GM19351 (cell line): ENCODE measurements around the gene TRIB2.

Source experiments
- ATAC-seq: cut with Tn5 transposase; IDR thresholded peaks from one replicate; pipeline ENCODE4 v1.9.1; 2021; ENCODE audit warnings: mild to moderate bottlenecking, moderate library complexity; ENCODE audit not compliant: unreplicated experiment

Gene TRIB2

GRCh38 chr2:12737738-12738485 lies 21.2 kb downstream of the TRIB2 start:
- no peak for ATAC-seq

- ATAC-seq = no peak
Observed at GRCh38 chr2:12739721-12740254, 23.1 kb downstream of the TRIB2 start.

GRCh38 chr2:12741380-12741779 lies 24.6 kb downstream of the TRIB2 start:
- no peak for ATAC-seq

- ATAC-seq = no peak
Observed at GRCh38 chr2:12742891-12743290, 26.2 kb downstream of the TRIB2 start.

- ATAC-seq = no peak
Observed at GRCh38 chr2:12750166-12750905, 33.6 kb downstream of the TRIB2 start.

GRCh38 chr2:12754643-12755042 lies 37.9 kb downstream of the TRIB2 start:
- no peak for ATAC-seq

GRCh38 chr2:12755384-12755783 lies 38.6 kb downstream of the TRIB2 start:
- no peak for ATAC-seq

GRCh38 chr2:12759248-12759647 lies 42.5 kb downstream of the TRIB2 start:
- no peak for ATAC-seq

- ATAC-seq = no peak
Observed at GRCh38 chr2:12761104-12761503, 44.4 kb downstream of the TRIB2 start.

- no peak for ATAC-seq
Observed at GRCh38 chr2:12762337-12762736, 45.6 kb downstream of the TRIB2 start.

- no peak for ATAC-seq
Observed at GRCh38 chr2:12762976-12763375, 46.2 kb downstream of the TRIB2 start.

- ATAC-seq = no peak
Observed at GRCh38 chr2:12763486-12763885, 46.8 kb downstream of the TRIB2 start.

- no peak for ATAC-seq
Observed at GRCh38 chr2:12764075-12764730, 47.5 kb downstream of the TRIB2 start.

GRCh38 chr2:12764849-12765605 lies 48.3 kb downstream of the TRIB2 start:
- no peak for ATAC-seq

GRCh38 chr2:12766421-12766879 lies 49.7 kb downstream of the TRIB2 start:
- ATAC-seq = no peak

GRCh38 chr2:12767541-12767940 lies 50.8 kb downstream of the TRIB2 start:
- no peak for ATAC-seq

- no peak for ATAC-seq
Observed at GRCh38 chr2:12767996-12768624, 51.4 kb downstream of the TRIB2 start.

GRCh38 chr2:12769492-12770105 lies 52.9 kb downstream of the TRIB2 start:
- no peak for ATAC-seq

GRCh38 chr2:12770300-12770968 lies 53.7 kb downstream of the TRIB2 start:
- ATAC-seq = no peak
